Memory B cell (primary cell): ENCODE data around the gene GMCL1.
"Not testable (repeated sequence)": the region's sequence is repeated elsewhere in the genome, so short reads cannot be mapped to it uniquely, and the experiment has no call there.

ENCODE experiments used
- ATAC-seq: fragments of 150-1000 bp; cut with Tn5 transposase; 2 replicates; pipeline ENCODE4 v1.10.0; 2021; ENCODE audit warnings: low read depth, mild to moderate bottlenecking, moderate library complexity
- DNase-seq, 2 donors: peaks; one replicate each; pipeline ENCODE4 v3.0.0; 2022; ENCODE audit warnings: low spot score in 2 of 2
- H3K27ac Mint-ChIP-seq: one replicate; pipeline ENCODE4 v1.8.0; 2022; ENCODE audit warnings: mild to moderate bottlenecking, moderate library complexity, mixed read lengths
- H3K27me3 Mint-ChIP-seq: one replicate; pipeline ENCODE4 v1.8.0; 2022; ENCODE audit warnings: mixed read lengths
- H3K36me3 Mint-ChIP-seq: one replicate; pipeline ENCODE4 v1.8.0; 2022; ENCODE audit warnings: mild to moderate bottlenecking, mixed read lengths
- H3K4me1 Mint-ChIP-seq: one replicate; pipeline ENCODE4 v1.8.0; 2022; ENCODE audit warnings: mixed read lengths
- H3K4me3 Mint-ChIP-seq: one replicate; pipeline ENCODE4 v1.8.0; 2022; ENCODE audit warnings: mild to moderate bottlenecking, moderate library complexity, mixed read lengths
- H3K9me3 Mint-ChIP-seq: one replicate; pipeline ENCODE4 v1.8.0; 2022; ENCODE audit warnings: mixed read lengths

Gene GMCL1

DNA sequence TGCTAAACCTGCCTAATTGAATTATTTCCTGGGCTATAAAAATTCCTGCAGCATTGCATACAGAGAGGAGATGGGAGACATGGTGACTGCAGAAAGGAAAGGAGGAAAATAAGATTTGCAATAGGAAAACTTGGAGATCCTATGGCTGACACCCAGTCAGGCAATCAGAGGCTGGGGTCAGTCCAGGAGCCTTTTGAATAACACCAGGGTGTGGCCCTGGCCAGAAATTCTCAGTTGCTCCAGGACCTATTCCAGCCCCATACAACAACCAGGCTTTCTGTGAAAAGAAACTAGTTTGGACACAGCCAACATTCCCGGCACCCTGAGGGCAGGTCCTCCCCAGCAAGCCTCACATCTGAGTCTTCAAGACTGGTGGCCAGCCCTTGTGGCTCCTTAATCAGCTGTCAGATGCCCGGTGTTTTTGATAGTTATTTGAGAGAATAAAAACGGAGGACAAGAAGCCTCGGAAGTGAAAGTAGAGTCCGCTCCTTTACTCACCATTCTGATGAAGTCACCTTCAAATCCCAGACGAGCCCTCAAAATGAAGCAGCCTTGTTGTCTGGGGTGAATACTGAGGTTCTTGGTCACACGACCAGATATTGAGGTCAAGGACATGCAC lies 31.1 kb upstream of the GMCL1 start:
- peak overlapping the region; percentile 80 for H3K27ac Mint-ChIP-seq
- H3K4me1 Mint-ChIP-seq, result peaks cover 37% of the 10 kb centered on the region
- no peak for DNase-seq
- H3K9me3 Mint-ChIP-seq, result no peaks in the 10 kb centered on the region
- H3K27me3 Mint-ChIP-seq, result no peaks in the 10 kb centered on the region
- H3K36me3 Mint-ChIP-seq, result peaks cover 3% of the 10 kb centered on the region
- peak overlapping the region; percentile 54 for H3K4me3 Mint-ChIP-seq
- ATAC-seq, result no peak

DNA sequence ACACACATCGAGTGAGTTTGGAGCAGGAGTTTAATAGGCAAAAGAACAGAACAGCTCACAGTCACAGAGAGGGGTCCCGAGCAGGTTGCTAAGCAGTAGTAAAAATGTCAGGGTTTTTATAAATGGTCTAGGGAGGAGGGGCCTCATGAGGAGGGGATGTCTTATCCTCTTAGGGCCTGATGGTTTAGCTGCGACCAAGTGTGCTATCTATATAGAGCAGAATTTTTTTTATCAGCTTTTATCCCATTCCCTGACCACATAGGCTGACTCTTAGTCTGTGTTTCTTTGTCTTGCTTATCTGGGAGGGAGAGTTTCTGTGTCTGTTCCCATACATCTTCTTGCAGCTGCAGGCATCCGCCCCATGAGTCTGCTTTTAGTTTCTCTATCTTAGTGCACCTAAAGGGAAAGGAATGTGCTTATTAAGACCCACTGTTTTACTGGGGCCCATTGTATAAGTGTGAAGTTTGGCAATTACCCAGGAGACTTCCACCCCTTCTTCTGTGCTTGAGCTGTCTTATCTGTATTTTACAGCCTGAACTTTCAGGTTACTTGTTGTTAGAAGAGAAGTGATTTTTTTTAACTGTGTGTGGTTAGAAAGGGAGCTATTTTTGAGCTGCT lies 30.4 kb upstream of the GMCL1 start:
- Mint-ChIP-seq H3K27ac (peak overlapping the region; percentile 80), H3K27me3 (no peaks in the 10 kb centered on the region), H3K36me3 (peaks cover 6% of the 10 kb centered on the region), H3K4me3 (peak overlapping the region; percentile 54), H3K9me3 (no peaks in the 10 kb centered on the region), H3K4me1 (peaks cover 40% of the 10 kb centered on the region)
- ATAC-seq, result peak; percentile 35
- DNase-seq, result no peak

DNA sequence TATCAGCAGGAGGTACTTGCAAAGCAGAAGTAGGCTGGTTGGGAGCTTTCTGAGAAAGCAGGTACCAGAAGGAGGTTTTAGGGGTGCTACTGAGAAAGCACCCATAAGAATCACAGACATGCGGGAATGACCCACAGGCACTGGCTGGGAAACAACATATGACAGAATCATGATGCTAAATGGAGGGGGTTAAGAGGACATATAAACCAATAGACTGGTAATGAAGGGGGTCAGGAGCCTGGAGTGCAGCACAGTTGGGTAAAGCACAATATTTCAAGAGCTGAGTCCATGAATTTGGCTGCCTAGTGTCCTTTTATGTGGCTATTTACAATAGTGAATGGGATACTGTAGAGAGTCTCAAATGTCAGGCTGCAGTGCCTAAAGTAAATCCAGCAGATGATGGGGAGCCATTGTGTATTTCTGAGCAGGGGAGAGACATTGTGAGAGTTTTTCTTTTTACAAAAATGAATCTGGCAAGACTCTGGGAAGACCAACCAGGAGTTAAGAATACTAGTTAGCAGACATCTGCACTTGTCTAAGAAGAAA lies 27.6 kb upstream of the GMCL1 start:
- H3K27ac Mint-ChIP-seq, result no peak overlapping the region
- H3K9me3 Mint-ChIP-seq, result no peaks in the 10 kb centered on the region
- peak overlapping the region; percentile 35 for H3K4me3 Mint-ChIP-seq
- ATAC-seq (peak; percentile 31), DNase-seq (no peak)
- no peaks in the 10 kb centered on the region for H3K27me3 Mint-ChIP-seq
- H3K4me1 Mint-ChIP-seq, result peaks cover 45% of the 10 kb centered on the region
- peaks cover 12% of the 10 kb centered on the region for H3K36me3 Mint-ChIP-seq

DNA sequence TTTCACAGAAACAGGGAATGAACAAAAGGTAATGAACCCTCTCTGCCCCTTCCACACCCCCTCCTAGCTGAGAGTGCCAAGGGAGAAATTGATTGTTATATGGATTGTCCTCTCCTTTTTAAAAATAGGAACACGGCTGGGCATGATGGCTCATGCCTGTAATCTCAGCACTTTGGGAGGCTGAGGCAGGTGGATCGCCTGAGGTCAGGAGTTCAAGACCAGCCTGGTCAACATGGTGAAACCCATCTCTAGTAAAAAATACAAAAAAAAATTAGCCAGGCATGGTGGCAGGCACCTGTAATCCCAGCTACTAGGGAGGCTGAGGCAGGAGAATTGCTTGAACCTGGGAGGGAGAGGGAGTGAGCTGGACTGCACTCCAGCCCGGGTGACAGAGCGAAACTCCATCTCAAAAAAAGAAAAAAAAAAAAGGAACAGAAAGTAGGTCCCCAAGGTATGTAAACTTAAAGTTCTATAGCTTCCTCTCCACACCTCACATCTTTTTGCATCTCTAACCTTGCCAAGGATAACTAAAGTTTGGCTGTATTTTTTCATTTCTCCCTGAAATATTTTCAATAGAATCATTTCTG lies 26.6 kb upstream of the GMCL1 start:
- peaks cover 40% of the 10 kb centered on the region for H3K4me1 Mint-ChIP-seq
- H3K9me3 Mint-ChIP-seq, H3K27ac Mint-ChIP-seq, H3K27me3 Mint-ChIP-seq: not testable (repeated sequence)
- ATAC-seq, result peak; percentile 85
- DNase-seq, result peak in 1 of 2 donors; percentile 9
- H3K4me3 Mint-ChIP-seq, result peak overlapping the region; percentile 46
- peaks cover 12% of the 10 kb centered on the region for H3K36me3 Mint-ChIP-seq

DNA sequence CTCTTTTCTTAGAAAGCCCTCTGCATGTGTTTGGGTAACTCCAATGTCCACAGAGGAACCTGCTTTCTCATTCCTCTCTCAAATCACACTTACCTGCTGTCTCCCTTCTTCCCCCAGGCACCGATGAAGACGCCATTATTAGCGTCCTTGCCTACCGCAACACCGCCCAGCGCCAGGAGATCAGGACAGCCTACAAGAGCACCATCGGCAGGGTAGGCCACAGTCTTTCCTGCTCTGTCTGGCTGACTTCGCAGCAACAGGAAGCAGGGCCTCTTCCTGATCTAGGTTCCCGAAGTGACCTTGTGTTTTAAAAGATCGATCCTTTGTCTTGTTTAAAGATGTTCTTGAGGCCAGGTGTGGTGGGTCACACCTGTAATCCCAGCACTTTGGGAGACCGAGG lies 25.0 kb upstream of the GMCL1 start:
- Mint-ChIP-seq H3K9me3 (no peaks in the 10 kb centered on the region), H3K4me1 (peaks cover 26% of the 10 kb centered on the region)
- no peak for ATAC-seq

DNA sequence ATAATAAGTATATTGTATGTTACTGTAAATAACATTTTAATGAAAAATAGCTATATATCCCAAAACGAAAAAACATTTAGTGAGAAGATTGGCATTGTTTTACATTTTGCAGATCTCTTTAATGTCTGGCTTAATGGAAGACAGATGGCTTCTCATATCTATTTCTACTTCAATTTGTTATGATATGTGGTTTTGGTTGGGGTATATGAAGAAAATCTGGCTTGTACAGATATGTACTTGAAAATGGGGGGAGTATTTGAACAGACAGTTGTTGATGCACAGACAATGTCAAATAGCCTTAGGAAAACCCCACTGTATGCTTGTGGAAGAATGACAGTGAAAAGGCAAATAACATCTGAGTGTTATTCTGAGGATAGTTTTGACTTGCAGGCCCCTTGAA lies 23.6 kb upstream of the GMCL1 start:
- Mint-ChIP-seq H3K27me3 (no peaks in the 10 kb centered on the region), H3K9me3 (no peaks in the 10 kb centered on the region), H3K4me1 (peaks cover 20% of the 10 kb centered on the region), H3K4me3 (no peak overlapping the region), H3K36me3 (peaks cover 16% of the 10 kb centered on the region), H3K27ac (no peak overlapping the region)
- ATAC-seq (no peak), DNase-seq (no peak)

More for the DNA sequence above, 25.0 kb upstream of the GMCL1 start:
- DNase-seq, result no peak
- Mint-ChIP-seq H3K36me3 (peaks cover 17% of the 10 kb centered on the region), H3K4me3 (peak overlapping the region; percentile 15), H3K27me3 (no peaks in the 10 kb centered on the region), H3K27ac (no peak overlapping the region)

DNA sequence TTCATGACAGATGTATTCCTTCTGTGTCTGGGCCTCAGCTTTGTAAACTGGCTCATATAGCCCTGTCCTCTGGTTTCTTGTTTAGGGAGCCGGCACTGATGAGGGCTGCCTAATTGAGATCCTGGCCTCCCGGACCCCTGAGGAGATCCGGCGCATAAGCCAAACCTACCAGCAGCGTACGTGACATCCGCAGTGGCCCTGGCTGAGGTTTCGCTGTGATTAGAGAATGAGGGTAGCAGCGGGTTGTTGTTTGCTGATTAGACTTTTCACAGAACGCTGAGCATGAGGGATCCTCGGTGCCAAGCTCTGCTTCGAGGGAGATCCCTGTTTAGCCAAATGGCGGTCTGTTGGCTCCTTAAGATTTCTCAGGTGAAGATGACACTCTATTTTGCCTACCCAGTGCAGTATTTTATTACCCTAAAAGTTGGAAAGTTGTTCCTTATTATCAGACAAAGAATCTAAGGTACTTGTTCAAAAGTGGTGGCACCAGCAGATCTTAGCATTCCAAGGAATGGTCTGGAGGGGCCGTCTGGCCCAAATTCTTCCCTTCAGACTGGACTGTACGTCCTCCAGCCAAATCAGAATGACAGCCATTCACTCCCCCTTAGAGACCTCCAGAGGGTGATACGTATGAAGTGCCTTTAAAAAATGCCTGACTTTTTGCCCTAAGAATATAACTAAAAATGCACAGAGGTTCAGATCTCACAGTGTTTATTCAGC lies 21.5 kb upstream of the GMCL1 start:
- Mint-ChIP-seq H3K36me3 (peaks cover 24% of the 10 kb centered on the region), H3K27me3 (no peaks in the 10 kb centered on the region), H3K9me3 (no peaks in the 10 kb centered on the region), H3K4me3 (no peak overlapping the region), H3K4me1 (peaks cover 13% of the 10 kb centered on the region), H3K27ac (no peak overlapping the region)
- no peak for ATAC-seq
- DNase-seq, result no peak

DNA sequence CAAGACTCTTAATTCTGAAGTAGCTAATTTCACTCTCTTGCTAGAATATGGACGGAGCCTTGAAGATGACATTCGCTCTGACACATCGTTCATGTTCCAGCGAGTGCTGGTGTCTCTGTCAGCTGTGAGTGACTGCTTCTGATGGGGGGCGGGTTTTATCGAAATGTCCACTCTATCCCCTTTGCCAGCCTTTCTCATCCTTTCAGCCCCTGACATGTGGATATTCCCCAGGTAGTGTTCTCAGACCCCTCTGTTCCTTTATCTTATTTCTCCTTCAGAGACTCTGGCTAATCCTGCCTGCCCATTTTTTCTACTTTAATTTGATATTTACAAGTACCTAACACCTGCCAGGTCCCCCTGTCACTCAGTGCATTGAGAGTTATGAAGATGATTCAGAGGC lies 18.9 kb upstream of the GMCL1 start:
- ATAC-seq (no peak), DNase-seq (no peak)
- no peaks in the 10 kb centered on the region for H3K4me1 Mint-ChIP-seq
- H3K36me3 Mint-ChIP-seq, result peaks cover 26% of the 10 kb centered on the region
- no peaks in the 10 kb centered on the region for H3K9me3 Mint-ChIP-seq
- no peak overlapping the region for H3K4me3 Mint-ChIP-seq
- H3K27me3 Mint-ChIP-seq, result no peaks in the 10 kb centered on the region
- H3K27ac Mint-ChIP-seq, result no peak overlapping the region

DNA sequence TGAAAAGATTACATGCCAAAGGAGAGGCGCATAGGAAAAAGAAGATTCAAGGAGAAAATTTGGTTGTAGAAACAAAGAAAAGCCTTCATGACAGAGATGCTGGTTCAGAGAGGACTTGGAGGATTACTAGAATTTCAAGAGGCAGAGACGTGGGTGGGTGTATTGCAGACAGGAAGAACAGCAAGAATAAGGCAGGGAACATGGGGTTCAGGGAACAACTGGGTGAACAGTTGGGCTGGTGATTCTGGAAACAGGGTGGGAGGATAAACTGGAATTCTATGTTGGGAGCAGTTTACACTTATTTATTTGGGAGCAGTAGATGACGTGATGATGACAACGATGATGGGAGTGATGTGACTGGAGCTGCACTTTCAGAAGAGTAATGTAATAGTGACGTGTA lies 18.4 kb upstream of the GMCL1 start:
- no peak overlapping the region for H3K27ac Mint-ChIP-seq
- no peaks in the 10 kb centered on the region for H3K9me3 Mint-ChIP-seq
- no peaks in the 10 kb centered on the region for H3K4me1 Mint-ChIP-seq
- H3K4me3 Mint-ChIP-seq, result no peak overlapping the region
- H3K36me3 Mint-ChIP-seq, result peaks cover 24% of the 10 kb centered on the region
- no peaks in the 10 kb centered on the region for H3K27me3 Mint-ChIP-seq
- DNase-seq (no peak), ATAC-seq (no peak)

DNA sequence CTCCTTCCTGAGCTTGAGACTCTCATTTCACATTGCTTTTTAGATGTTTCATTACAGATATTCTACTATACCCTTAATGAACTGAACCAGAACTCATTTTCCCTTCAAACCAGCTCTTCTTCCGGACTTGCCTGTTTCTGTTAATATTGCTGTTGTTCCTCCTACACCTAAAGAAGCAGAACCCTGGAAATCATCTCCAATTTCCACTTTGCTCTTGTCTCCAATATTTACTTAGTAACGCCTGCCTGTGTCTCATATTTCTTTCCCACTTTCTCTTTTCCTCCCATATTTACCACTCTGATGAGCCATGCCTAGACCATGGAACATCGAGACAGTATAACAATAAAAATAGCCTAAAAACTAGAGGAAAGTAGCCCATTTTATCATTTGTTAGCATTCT lies 17.9 kb upstream of the GMCL1 start:
- Mint-ChIP-seq H3K36me3 (peaks cover 20% of the 10 kb centered on the region), H3K27me3 (no peaks in the 10 kb centered on the region), H3K4me3 (no peak overlapping the region), H3K27ac (no peak overlapping the region), H3K9me3 (no peaks in the 10 kb centered on the region), H3K4me1 (no peaks in the 10 kb centered on the region)
- DNase-seq (no peak), ATAC-seq (no peak)

DNA sequence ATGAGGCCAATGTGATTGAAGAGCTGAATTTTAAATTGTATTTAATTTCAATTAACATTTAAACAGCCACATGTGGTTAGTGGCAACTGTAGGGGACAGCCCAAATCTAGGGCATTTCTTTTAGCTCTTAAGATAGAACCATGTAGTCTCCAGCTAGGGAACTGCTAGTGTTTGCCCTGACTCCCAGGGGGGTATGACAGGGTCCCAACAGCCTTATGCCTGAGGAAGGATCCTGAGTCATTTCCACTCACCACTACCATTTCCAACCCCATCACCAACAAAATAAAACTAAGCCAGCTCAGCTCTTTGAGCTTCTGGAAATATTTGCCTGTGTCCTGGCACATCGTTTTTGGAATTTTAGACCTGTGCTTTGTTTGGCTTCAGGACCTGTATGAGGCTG lies 13.7 kb upstream of the GMCL1 start:
- no peak overlapping the region for H3K27ac Mint-ChIP-seq
- ATAC-seq, result no peak
- no peak overlapping the region for H3K4me3 Mint-ChIP-seq
- H3K4me1 Mint-ChIP-seq, result peaks cover 3% of the 10 kb centered on the region
- H3K9me3 Mint-ChIP-seq, result no peaks in the 10 kb centered on the region
- H3K27me3 Mint-ChIP-seq, result no peaks in the 10 kb centered on the region
- peaks cover 18% of the 10 kb centered on the region for H3K36me3 Mint-ChIP-seq
- DNase-seq, result no peak

DNA sequence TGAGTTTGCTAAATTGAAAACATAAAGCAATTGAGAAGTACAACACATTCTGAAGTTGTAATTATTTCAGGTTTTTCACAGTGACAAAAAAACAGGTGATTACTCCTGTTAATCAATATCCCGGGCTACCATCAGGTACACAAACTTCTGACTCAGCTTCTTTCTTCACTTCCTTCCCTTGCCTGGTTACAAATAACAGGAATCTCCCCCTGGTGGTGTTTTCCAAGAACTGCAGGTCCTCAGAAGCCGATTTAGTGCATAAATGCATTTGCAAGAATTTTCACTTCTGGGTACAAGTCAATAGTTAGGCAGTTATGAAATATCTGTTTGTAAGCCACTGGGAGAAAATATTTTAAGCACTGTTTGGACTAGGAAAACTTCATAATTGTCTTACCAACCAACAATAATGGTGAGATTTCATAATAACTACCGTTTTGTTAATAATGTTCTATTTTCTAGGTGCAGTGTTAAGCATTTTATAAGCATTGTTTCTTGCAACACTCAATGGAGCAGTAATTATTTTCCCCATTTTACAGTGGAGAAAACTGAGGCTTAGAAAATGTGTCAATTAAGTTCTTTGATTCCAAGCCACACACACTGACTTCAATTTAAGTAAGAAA lies 12.4 kb upstream of the GMCL1 start:
- Mint-ChIP-seq H3K27me3 (no peaks in the 10 kb centered on the region), H3K36me3 (peaks cover 14% of the 10 kb centered on the region), H3K9me3 (no peaks in the 10 kb centered on the region), H3K4me1 (peaks cover 3% of the 10 kb centered on the region), H3K27ac (no peak overlapping the region), H3K4me3 (no peak overlapping the region)
- ATAC-seq (peak; percentile 80), DNase-seq (peak; percentile 48 to 79)

DNA sequence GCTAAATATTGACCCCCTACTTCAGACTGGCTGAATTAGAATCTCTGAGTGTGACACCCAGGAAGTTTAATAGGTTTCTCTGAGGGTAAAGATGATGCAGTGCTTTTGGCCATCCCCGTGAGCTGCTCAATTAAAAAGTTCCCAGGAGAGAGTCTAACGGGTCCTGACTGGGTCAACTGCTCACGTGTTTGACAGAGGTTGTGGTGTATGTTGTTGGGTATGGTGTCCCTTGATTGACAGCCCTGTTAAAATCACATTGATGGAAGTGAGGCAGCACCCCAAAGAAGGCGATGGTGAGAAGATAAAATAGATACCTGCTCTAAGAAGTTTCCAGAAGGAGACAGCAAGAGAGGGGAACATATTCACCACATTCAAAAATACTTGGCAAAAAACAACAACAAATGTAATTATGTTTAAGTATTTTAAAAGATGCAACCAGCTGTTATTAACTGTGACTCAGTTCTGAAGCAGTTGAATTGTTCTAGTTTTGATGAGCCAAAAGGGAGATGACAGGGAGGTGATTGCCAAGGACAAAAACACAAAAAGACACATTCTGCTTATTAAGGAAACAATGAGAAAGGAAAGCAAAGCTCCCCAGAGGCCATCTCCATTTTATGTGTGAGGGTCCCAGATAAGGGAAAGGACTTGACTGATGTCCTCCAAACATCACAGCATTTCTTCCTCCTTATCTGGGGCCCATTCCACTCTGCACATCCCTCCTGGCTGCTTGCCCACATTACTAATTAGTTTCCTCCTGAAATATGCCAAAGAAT lies 11.5 kb upstream of the GMCL1 start:
- no peak overlapping the region for H3K27ac Mint-ChIP-seq

More for the DNA sequence above, 11.5 kb upstream of the GMCL1 start:
- DNase-seq, result no peak
- H3K9me3 Mint-ChIP-seq, result no peaks in the 10 kb centered on the region
- H3K4me1 Mint-ChIP-seq, result peaks cover 3% of the 10 kb centered on the region
- H3K4me3 Mint-ChIP-seq, result no peak overlapping the region
- H3K36me3 Mint-ChIP-seq, result peaks cover 16% of the 10 kb centered on the region
- ATAC-seq, result no peak
- no peaks in the 10 kb centered on the region for H3K27me3 Mint-ChIP-seq
